A673 (cell line): ENCODE results near the gene MTHFSD.

ENCODE experiments used
- CTCF ChIP-seq: fragments of 300-800, 200-600 bp; sonication (generic); conservative IDR thresholded peaks from 2 replicates; pipeline ENCODE4 v1.5.1; 2017; ENCODE audit warnings: low read depth, mild to moderate bottlenecking, antibody characterized with exemption, low read length, moderate library complexity, mixed read lengths
- EZH2 ChIP-seq: fragments of 200-600 bp; sonication (generic); IDR thresholded peaks from 2 replicates; pipeline ENCODE4 v1.6.1; 2017; ENCODE audit warnings: borderline replicate concordance, low read depth, mild to moderate bottlenecking, mixed read lengths, antibody characterized with exemption, low read length; ENCODE audit not compliant: poor library complexity, severe bottlenecking

GRCh38 chr16:86557587-86557986 is 2.6 kb upstream of the MTHFSD start:
- no peak for TF ChIP-seq EZH2
- TF ChIP-seq CTCF: no peak
